Pancreas (tissue), 10 donors: ENCODE measurements around the gene LRFN2. TPM values are rescaled to one million over a fixed set of nuclear protein-coding genes. Genes with fewer than 3 reads are reported as not detected.
A peak's percentile ranks its signal among the peaks of the same experiment; 100 is the strongest.

ENCODE experiments used
- ATAC-seq, 4 donors: fragments of 200-7000 bp; cut with Tn5 transposase; one replicate each; pipeline versions ENCODE4 v1.8.0 to v1.9.1; 2020; ENCODE audit warnings: mild to moderate bottlenecking in 4 of 4, moderate library complexity in 4 of 4
- DNase-seq, 6 donors: peaks; one replicate each; pipeline ENCODE4 v3.0.0-alpha.2; 2020
- FAIRE-seq: peaks from 2 replicates; lab custom pipeline; 2012; peaks lifted over from hg19 to GRCh38; lab: Jason Lieb, UNC
- H3K27ac ChIP-seq, 4 donors: fragments of 200-600 bp; sonication (generic); 1 replicate in 3 of 4; 2 replicates in 1 of 4; pipeline versions ENCODE4 v1.5.0 to v1.8.0; 2020
- H3K27me3 ChIP-seq, 4 donors: fragments of 200-600 bp; one replicate each; pipeline ENCODE4 v1.8.0; 2021
- H3K36me3 ChIP-seq, 3 donors: fragments of 200-600 bp; sonication (generic) in 1 of 3; one replicate each; pipeline versions ENCODE4 v1.5.0 to v1.8.0; 2020 to 2021
- H3K4me1 ChIP-seq, 3 donors: fragments of 200-600 bp; one replicate each; pipeline ENCODE4 v1.8.0; 2021
- H3K4me3 ChIP-seq, 4 donors: fragments of 200-600 bp; sonication (generic) in 2 of 4; one replicate each; pipeline versions ENCODE4 v1.5.0 to v1.8.0; 2020 to 2021
- H3K9me3 ChIP-seq, 4 donors: fragments of 200-600 bp; one replicate each; pipeline ENCODE4 v1.8.0; 2021
- CTCF ChIP-seq, 4 donors: fragments of 200-600 bp; sonication (generic) in 3 of 4; IDR thresholded peaks; one replicate each; pipeline versions ENCODE4 v1.5.0 to v1.8.0; 2021; ENCODE audit warnings: antibody characterized with exemption in 4 of 4
- WGBS, 2 donors: extraction: QIAGEN DNeasy Blood & Tissue Kit; methylation state at CpG; one replicate each; pipeline ENCODE4 v1.1.7; 2013; 5-methylcytosine and 5-hydroxymethylcytosine counted together
- intact Hi-C, 3 donors: fragments of 100-400 bp; cut with DNase I; formaldehyde crosslinking; loops; one replicate each; pipeline versions ENCODE4 v1.11.1 to v1.14.2; 2022
- polyA plus RNA-seq, 2 donors: library from polyadenylated mRNA; stranded (reverse); fragments of 200-250 nt; gene quantifications; one replicate each; pipeline ENCODE4 v1.2.3, GENCODE V29; 2013
- total RNA-seq, 6 donors: library from RNA; stranded (reverse); fragmentation: NEBNext Ultra II Directional in 4 of 6; extraction: Animal tissue kit (Norgen Biotek cat#: 25700) in 4 of 6; gene quantifications; one replicate each; pipeline versions ENCODE4 v1.2.1 to v1.2.4, GENCODE V29; 2021 to 2023
- donor health status: healthy with polysubstance abuse.
- donor health status: DM: no; HTN: no; CAD: no; lungs with moderate emphysema.
- donor health status: DM: no; HTN: no; CAD: no.
- donor health status: control.
- donor health status: control.
- donor health status: Bipolar disorder and iron deficiency.
- donor health status: DM: yes; HTN: yes; CAD: no.
- donor health status: DM: no; HTN: no; CAD: no.
- donor health status: DM: no; HTN: no; CAD: no.
- donor health status: DM: yes; HTN: yes; CAD: no.

LRFN2 gene
- total and polyA plus RNA-seq, 8 donors, result 0.22 to 1.5 (median 0.54) TPM

- WGBS, 2 donors, result 59 to 65% methylated on average over 1 of the region's 1 CpG
- H3K36me3 ChIP-seq, result no peaks in the 10 kb centered on the region
- ATAC-seq, result no peak
- intact Hi-C loops, result no loop called here
- no peak overlapping the region for H3K27ac ChIP-seq
- no peak for DNase-seq
- no peaks in the 10 kb centered on the region for H3K27me3 ChIP-seq
- no peak overlapping the region for H3K4me3 ChIP-seq
- FAIRE-seq, result no peak
- H3K9me3 ChIP-seq, result no peaks in the 10 kb centered on the region
- no peak for TF ChIP-seq CTCF (IDR thresholded peaks at IDR 0.05)
- H3K4me1 ChIP-seq, result no peaks in the 10 kb centered on the region
Measured at GRCh38 chr6:40379811-40380210, 207.4 kb downstream of the LRFN2 start.

DNA sequence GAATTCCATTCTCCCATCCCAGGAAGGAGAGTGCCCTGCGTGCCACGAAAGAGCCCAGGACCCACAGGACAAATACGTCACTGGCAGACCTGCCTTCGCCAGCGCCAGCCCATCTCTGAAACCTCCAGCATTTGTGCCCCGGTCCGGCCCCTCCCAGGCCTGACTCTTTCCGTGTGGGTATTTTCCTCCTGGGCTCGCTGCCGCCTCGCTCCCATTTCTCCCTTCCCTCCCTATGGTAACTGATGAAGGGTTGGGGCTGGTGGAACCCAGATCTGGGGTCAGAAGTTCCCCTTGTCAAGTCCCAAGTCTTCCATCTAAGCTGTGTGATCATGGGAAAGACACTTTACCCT, 208.5 kb downstream of the LRFN2 start:
- FAIRE-seq, result no peak
- no peaks in the 10 kb centered on the region for H3K4me1 ChIP-seq
- intact Hi-C loops, result no loop called here
- H3K36me3 ChIP-seq, result no peaks in the 10 kb centered on the region
- no peak for DNase-seq
- no peaks in the 10 kb centered on the region for H3K27me3 ChIP-seq
- H3K27ac ChIP-seq, result no peak overlapping the region
- H3K4me3 ChIP-seq, result no peak overlapping the region
- no peak for ATAC-seq
- no peak for TF ChIP-seq CTCF (IDR thresholded peaks at IDR 0.05)
- 98% methylated on average over 11 of the region's 11 CpGs for WGBS, 2 donors
- no peaks in the 10 kb centered on the region for H3K9me3 ChIP-seq

GRCh38 chr6:40378071-40378724, 209.0 kb downstream of the LRFN2 start:
- intact Hi-C loops, result no loop called here
- 87 to 93% methylated on average over 21 of the region's 21 CpGs for WGBS, 2 donors
- ATAC-seq (no peak), DNase-seq (no peak), FAIRE-seq (no peak)
- H3K27ac ChIP-seq, result no peak overlapping the region
- H3K4me3 ChIP-seq, result no peak overlapping the region
- TF ChIP-seq CTCF (IDR thresholded peaks at IDR 0.05), result no peak
- no peaks in the 10 kb centered on the region for H3K27me3 ChIP-seq
- H3K4me1 ChIP-seq, result peaks cover 0 to 1% (median 0%) of the 10 kb centered on the region in 3 donors
- no peaks in the 10 kb centered on the region for H3K9me3 ChIP-seq
- no peaks in the 10 kb centered on the region for H3K36me3 ChIP-seq

- peaks cover 0 to 9% (median 5%) of the 10 kb centered on the region in 3 donors for H3K4me1 ChIP-seq
- WGBS, 2 donors, result 96% methylated on average over 2 of the region's 2 CpGs
- no peaks in the 10 kb centered on the region for H3K9me3 ChIP-seq
- H3K27me3 ChIP-seq, result no peaks in the 10 kb centered on the region
- H3K36me3 ChIP-seq, result no peaks in the 10 kb centered on the region
- ATAC-seq (no peak), FAIRE-seq (no peak), DNase-seq (no peak)
- no peak for TF ChIP-seq CTCF (IDR thresholded peaks at IDR 0.05)
- intact Hi-C loops, result no loop called here
- H3K4me3 ChIP-seq, result no peak overlapping the region
- no peak overlapping the region for H3K27ac ChIP-seq
Measured at GRCh38 chr6:40377173-40377806, 209.9 kb downstream of the LRFN2 start.

- 31 to 44% methylated on average over 1 of the region's 1 CpG for WGBS, 2 donors
- ATAC-seq (peak in 3 of 4 donors; percentile 40 to 56 (median 56)), FAIRE-seq (no peak), DNase-seq (no peak)
- Histone ChIP-seq H3K9me3 (no peaks in the 10 kb centered on the region), H3K4me1 (peaks cover 0 to 9% (median 5%) of the 10 kb centered on the region in 3 donors), H3K36me3 (no peaks in the 10 kb centered on the region), H3K27me3 (no peaks in the 10 kb centered on the region), H3K27ac (no peak overlapping the region), H3K4me3 (no peak overlapping the region)
- intact Hi-C loops, result no loop called here
- TF ChIP-seq CTCF (IDR thresholded peaks at IDR 0.05), result no peak
Measured at GRCh38 chr6:40376113-40376650, 211.0 kb downstream of the LRFN2 start.
